Measurements from ENCODE around the gene LY6G5B.

LY6G5B gene

GRCh38 chr6:31663961-31664789, 5.6 kb upstream of the LY6G5B start:
- no peak for DNase-seq

GRCh38 chr6:31664790-31665500, 4.8 kb upstream of the LY6G5B start, which contains the start of gene GPANK1:
Gene GPANK1, minus strand, starts transcription at chr6:31664997. Its CDS starts 519 bp downstream, at chr6:31664478.
- peak; percentile 93 for DNase-seq

- peak; percentile 91 for DNase-seq
Observed at GRCh38 chr6:31665501-31666336, 4.1 kb upstream of the LY6G5B start, which contains the start of gene CSNK2B. Gene CSNK2B, plus strand, starts transcription at chr6:31666080. Its CDS starts 752 bp downstream, at chr6:31666832.

GRCh38 chr6:31666337-31666965, 3.3 kb upstream of the LY6G5B start:
- DNase-seq, result no peak

- no peak for DNase-seq
Observed at GRCh38 chr6:31676322-31676903, 6.6 kb downstream of the LY6G5B start.

- DNase-seq, result no peak
Observed at GRCh38 chr6:31676904-31677303, 7.1 kb downstream of the LY6G5B start.

GRCh38 chr6:31677955-31678354, 8.2 kb downstream of the LY6G5B start:
- DNase-seq, result no peak

- no peak for DNase-seq
Observed at GRCh38 chr6:31680226-31681134, 10.7 kb downstream of the LY6G5B start, which contains the start of gene LY6G5C. Gene LY6G5C, minus strand, starts transcription at chr6:31681067. Its CDS starts 694 bp downstream, at chr6:31680373.

GRCh38 chr6:31681135-31681671, 11.4 kb downstream of the LY6G5B start:
- DNase-seq, result no peak

- DNase-seq, result no peak
Observed at GRCh38 chr6:31683591-31683990, 13.8 kb downstream of the LY6G5B start.

- DNase-seq, result no peak
Observed at GRCh38 chr6:31686483-31686882, 16.7 kb downstream of the LY6G5B start.

GRCh38 chr6:31687321-31687720, 17.5 kb downstream of the LY6G5B start:
- DNase-seq, result no peak

- DNase-seq, result no peak
Observed at GRCh38 chr6:31687860-31688693, 18.3 kb downstream of the LY6G5B start.

- DNase-seq, result no peak
Observed at GRCh38 chr6:31689249-31690110, 19.7 kb downstream of the LY6G5B start.

GRCh38 chr6:31690231-31691077, 20.7 kb downstream of the LY6G5B start:
- DNase-seq, result no peak

GRCh38 chr6:31691078-31691463, 21.3 kb downstream of the LY6G5B start:
- DNase-seq, result no peak

GRCh38 chr6:31691564-31692108, 21.9 kb downstream of the LY6G5B start:
- DNase-seq, result no peak

Measured in NCI-H1048 (cell line).